SK-N-SH (cell line): ENCODE measurements around the gene PDE2A.

Experiments used
- EP300 ChIP-seq, 2 experiments: IDR thresholded peaks; 2 replicates each; pipeline versions ENCODE4 v1.4.0 to v1.6.1; 2012; ENCODE audit warnings: borderline replicate concordance in 1 of 2, low read depth in 1 of 2, low read length in 1 of 2
- EZH2phosphoT487 ChIP-seq: fragments of 200-600 bp; sonication (generic); IDR thresholded peaks from 2 replicates; pipeline ENCODE4 v1.6.1; 2017; ENCODE audit warnings: low read depth, mixed run types, mild to moderate bottlenecking, antibody characterized with exemption, moderate library complexity, borderline replicate concordance
- GABPA ChIP-seq: IDR thresholded peaks from 2 replicates; pipeline ENCODE4 v1.4.0; 2012; ENCODE audit warnings: low read depth, mild to moderate bottlenecking
- MEF2A ChIP-seq: IDR thresholded peaks from 2 replicates; pipeline ENCODE4 v1.4.0; 2012; ENCODE audit warnings: low read depth, borderline replicate concordance
- SMC3 ChIP-seq: IDR thresholded peaks from 2 replicates; pipeline ENCODE4 v1.6.1; 2012; ENCODE audit warnings: low read depth, low read length, improper control_type of control experiment
- TAF1 ChIP-seq: IDR thresholded peaks from 2 replicates; pipeline ENCODE4 v1.6.1; 2012; ENCODE audit warnings: low read depth, mild to moderate bottlenecking, low read length, moderate library complexity, borderline replicate concordance
- TEAD4 ChIP-seq: IDR thresholded peaks from 2 replicates; pipeline ENCODE4 v1.4.0; 2012; ENCODE audit warnings: mild to moderate bottlenecking, borderline replicate concordance; ENCODE audit not compliant: insufficient read depth
- TF ChIP-seq, protein P1 (sequence below): fragments of 150-350 bp; IDR thresholded peaks from 2 replicates; pipeline ENCODE4 v1.6.1; 2017; ENCODE audit warnings: antibody characterized with exemption, low read length, low read depth, borderline replicate concordance
- TF ChIP-seq, protein P2 (sequence below): fragments of 200-600 bp; sonication (generic); IDR thresholded peaks from 2 replicates; pipeline ENCODE4 v1.6.1; 2017; ENCODE audit warnings: antibody characterized with exemption, mild to moderate bottlenecking, moderate library complexity

DNA sequence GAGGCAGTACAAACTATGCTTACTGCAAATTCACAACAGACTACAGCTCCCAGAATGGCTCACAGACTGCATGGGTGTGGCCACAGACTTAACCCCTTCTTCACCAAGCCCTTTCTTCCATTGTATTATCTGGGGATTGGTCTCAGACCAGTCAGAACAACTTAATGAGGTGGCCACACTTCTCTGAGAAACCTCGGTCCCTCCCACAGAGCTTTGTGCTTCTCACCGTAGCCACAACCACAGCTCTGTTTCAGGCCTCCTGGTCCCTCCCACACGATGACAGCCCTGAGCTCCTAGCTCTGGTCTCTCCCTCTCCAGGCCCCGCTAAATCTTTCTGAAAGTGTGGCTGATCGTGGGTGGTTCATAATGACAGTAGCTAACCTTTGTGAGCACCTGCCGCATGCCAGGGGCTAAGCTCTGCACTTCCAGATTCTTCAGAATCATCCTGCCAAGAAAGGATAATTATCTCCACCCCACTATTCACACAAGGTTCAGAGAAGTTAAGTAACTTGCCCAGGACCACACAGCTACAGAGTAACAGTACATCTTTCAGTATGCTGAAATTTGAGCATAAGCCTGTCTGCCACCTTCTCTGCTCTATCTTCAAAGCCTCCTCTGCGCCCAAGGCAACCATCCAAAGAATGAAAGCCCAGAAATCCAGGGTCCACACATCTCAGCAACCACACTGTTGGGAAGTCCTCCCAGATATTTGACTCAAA lies 5.4 kb downstream of the PDE2A start:
- TF ChIP-seq SMC3 (no peak), TAF1 (no peak), EZH2phosphoT487 (no peak), GABPA (no peak), TEAD4 (no peak), MEF2A (no peak), EP300 (IDR thresholded peaks at IDR 0.05; ENCODE audit: borderline replicate concordance in 1 of 2, low read depth in 1 of 2, low read length in 1 of 2) (no peak)
- TF ChIP-seq, protein P1, sequence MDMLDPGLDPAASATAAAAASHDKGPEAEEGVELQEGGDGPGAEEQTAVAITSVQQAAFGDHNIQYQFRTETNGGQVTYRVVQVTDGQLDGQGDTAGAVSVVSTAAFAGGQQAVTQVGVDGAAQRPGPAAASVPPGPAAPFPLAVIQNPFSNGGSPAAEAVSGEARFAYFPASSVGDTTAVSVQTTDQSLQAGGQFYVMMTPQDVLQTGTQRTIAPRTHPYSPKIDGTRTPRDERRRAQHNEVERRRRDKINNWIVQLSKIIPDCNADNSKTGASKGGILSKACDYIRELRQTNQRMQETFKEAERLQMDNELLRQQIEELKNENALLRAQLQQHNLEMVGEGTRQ = no peak
- TF ChIP-seq, protein P2, sequence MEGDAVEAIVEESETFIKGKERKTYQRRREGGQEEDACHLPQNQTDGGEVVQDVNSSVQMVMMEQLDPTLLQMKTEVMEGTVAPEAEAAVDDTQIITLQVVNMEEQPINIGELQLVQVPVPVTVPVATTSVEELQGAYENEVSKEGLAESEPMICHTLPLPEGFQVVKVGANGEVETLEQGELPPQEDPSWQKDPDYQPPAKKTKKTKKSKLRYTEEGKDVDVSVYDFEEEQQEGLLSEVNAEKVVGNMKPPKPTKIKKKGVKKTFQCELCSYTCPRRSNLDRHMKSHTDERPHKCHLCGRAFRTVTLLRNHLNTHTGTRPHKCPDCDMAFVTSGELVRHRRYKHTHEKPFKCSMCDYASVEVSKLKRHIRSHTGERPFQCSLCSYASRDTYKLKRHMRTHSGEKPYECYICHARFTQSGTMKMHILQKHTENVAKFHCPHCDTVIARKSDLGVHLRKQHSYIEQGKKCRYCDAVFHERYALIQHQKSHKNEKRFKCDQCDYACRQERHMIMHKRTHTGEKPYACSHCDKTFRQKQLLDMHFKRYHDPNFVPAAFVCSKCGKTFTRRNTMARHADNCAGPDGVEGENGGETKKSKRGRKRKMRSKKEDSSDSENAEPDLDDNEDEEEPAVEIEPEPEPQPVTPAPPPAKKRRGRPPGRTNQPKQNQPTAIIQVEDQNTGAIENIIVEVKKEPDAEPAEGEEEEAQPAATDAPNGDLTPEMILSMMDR = no peak
